ENCODE results near the gene MEX3A.

The MEX3A gene

GRCh38 chr1:156101880-156102279, 19.6 kb upstream of the MEX3A start:
- no peak for DNase-seq

- DNase-seq = no peak
Measured at GRCh38 chr1:156100205-156100995, 18.1 kb upstream of the MEX3A start.

GRCh38 chr1:156099282-156099681, 17.0 kb upstream of the MEX3A start:
- no peak for DNase-seq

GRCh38 chr1:156098784-156099183, 16.5 kb upstream of the MEX3A start:
- DNase-seq = no peak

- DNase-seq = no peak
Measured at GRCh38 chr1:156097499-156098178, 15.4 kb upstream of the MEX3A start.

GRCh38 chr1:156096640-156097391, 14.6 kb upstream of the MEX3A start:
- peak; percentile 86 for DNase-seq

- DNase-seq = no peak
Measured at GRCh38 chr1:156095906-156096508, 13.7 kb upstream of the MEX3A start.

- DNase-seq = no peak
Measured at GRCh38 chr1:156091610-156092009, 9.3 kb upstream of the MEX3A start.

GRCh38 chr1:156090840-156091188, 8.5 kb upstream of the MEX3A start:
- DNase-seq = peak; percentile 75

- no peak for DNase-seq
Measured at GRCh38 chr1:156090138-156090839, 8.0 kb upstream of the MEX3A start.

- DNase-seq = no peak
Measured at GRCh38 chr1:156089704-156090103, 7.4 kb upstream of the MEX3A start.

GRCh38 chr1:156086256-156086662, 4.0 kb upstream of the MEX3A start:
- peak; percentile 29 for DNase-seq

GRCh38 chr1:156083800-156084790, 1.8 kb upstream of the MEX3A start:
- DNase-seq = no peak

GRCh38 chr1:156081917-156082308, 352 bp downstream of the MEX3A start:
- no peak for DNase-seq

- no peak for DNase-seq
Measured at GRCh38 chr1:156081180-156081916, 917 bp downstream of the MEX3A start.

GRCh38 chr1:156080863-156081179, 1.4 kb downstream of the MEX3A start:
- DNase-seq = no peak

- DNase-seq = no peak
Measured at GRCh38 chr1:156080241-156080862, 1.9 kb downstream of the MEX3A start.

GRCh38 chr1:156079762-156080161, 2.5 kb downstream of the MEX3A start:
- DNase-seq = no peak

- DNase-seq = no peak
Measured at GRCh38 chr1:156078728-156079127, 3.5 kb downstream of the MEX3A start.

GRCh38 chr1:156077430-156077760, 4.9 kb downstream of the MEX3A start:
- no peak for DNase-seq

All from EL (cell line).